ENCODE measurements around the gene CARD9. TPM values are rescaled to one million over a fixed set of nuclear protein-coding genes. Genes with fewer than 3 reads are reported as not detected.
"Not testable (repeated sequence)": the region's sequence is repeated elsewhere in the genome, so short reads cannot be mapped to it uniquely, and the experiment has no call there.

Gene CARD9
- total RNA-seq, 1 donor from 2014 or later, result 4.3 TPM

DNA sequence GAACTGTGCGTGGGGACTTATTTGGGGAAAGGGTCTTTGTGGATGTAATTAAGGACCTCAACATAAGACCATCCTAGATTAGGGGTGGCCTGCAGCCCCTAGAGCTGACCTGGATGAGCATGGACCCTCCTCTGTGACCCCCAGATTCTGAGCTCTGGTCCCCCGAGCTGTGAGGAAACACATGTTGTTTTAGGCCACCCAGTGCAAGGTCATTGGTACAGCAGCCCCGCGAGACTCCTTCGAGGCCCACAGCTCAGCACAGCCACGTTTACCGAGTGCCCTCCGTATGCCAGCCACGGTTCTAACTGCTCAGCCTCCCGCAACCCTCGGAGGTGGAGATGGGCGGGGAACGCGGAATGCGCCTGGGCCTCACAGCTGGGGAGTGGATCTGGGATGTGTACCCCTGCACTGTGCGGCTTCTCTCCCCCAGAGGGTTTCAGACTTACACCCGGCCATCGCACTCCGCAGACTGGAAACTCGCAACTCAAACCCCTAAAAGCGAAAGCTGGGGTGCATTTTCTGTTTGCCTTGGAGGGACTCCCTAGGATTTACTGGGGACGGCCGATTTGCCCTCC lies 50.6 kb downstream of the CARD9 start:
- DNase-seq, result no peak

DNA sequence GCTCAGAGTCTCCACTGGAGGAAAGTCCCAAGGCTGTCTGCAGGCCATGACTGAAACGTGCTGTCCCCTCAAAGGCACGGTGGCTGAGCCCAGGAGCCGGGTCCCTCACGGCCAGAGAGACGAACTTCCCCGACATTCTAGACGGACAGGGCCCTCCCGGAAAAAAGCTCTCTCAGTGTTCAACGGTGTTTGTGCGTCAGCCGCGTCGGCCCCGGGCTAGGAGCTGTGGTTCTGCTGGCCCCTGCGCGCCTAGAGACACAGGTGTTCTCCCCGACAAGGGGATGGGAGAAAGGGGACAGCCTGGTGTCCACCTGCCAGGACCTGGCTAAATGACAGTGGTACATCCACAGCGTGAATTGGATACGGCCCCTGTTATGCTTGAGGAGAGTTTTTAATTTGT lies 51.9 kb downstream of the CARD9 start:
- DNase-seq, result no peak

DNA sequence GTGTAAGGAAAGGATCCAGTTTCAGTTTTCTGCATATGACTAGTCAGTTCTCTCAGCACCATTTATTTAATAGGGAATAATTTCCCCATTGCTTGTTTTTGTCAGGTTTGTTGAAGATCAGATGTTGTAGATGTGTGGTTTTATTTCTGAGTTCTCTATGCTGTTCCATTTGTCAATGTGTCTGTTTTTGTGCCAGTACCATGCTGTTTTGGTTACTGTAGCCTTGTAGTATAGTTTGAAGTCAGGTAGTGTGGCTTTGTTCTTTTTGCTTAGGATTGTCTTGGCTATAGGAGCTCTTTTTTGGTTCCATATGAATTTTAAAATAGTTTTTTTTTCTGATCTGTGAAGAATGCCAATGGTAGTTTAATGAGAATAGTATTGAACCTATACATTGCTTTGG lies 52.5 kb downstream of the CARD9 start:
- not testable (repeated sequence) for DNase-seq

DNA sequence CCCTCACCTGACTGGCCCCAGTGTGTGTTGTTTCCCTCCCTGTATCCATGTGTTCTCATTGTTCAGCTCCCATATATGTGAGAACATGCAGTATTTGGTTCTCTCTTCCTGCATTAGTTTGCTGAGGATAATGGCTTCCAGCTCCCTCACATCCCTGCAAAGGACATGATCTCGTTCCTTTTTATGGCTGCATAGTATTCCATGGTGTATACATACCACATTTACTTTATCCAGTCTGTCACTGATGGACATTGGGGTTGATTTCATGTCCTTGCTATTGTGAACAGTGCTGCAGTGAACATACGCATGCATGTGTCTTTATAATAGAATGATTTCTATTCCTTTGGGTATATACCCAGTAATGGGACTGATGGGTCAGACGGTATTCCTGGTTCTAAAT lies 53.5 kb downstream of the CARD9 start:
- not testable (repeated sequence) for DNase-seq

DNA sequence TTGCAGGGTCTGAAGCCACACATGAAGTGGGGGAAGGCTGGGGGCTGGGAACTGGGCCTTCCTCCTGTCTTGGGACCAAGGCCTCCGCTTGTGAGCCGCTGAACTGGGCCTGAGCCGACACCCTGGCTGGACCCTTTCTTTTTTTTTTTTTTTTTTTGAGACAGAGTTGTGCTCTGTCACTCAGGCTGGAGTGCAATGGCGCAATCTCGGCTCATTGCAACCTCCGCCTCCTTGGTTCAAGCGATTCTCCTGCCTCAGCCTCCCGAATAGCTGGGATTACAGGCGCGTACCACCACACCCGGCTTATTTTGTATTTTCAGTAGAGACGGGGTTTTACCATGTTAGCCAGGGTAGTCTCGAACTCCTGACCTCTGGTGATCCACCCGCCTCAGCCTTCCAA lies 54.2 kb downstream of the CARD9 start:
- not testable (repeated sequence) for DNase-seq

DNA sequence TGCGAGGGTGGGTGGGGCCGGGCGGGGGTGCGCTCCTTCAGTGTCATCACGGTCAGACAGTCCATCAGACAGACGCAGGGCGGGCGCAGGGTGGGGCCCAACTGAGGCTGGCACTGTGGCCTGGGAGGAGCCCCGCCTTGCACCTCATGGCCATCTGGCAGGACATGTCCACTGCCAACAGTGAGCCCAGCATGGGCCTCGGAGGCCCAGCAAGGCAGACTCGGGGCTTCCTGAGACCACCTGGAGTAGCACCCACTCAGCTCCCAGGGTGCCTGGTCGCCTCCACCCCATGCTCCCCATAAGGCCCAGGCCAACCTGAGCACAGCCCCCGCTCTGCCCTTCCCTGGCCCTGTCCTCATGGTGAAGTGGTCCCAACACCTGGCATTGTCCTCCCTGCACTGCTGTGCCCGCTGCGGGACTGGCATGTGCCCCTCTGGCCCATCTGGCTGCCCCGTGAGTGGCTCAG lies 54.7 kb downstream of the CARD9 start:
- DNase-seq, result no peak

DNA sequence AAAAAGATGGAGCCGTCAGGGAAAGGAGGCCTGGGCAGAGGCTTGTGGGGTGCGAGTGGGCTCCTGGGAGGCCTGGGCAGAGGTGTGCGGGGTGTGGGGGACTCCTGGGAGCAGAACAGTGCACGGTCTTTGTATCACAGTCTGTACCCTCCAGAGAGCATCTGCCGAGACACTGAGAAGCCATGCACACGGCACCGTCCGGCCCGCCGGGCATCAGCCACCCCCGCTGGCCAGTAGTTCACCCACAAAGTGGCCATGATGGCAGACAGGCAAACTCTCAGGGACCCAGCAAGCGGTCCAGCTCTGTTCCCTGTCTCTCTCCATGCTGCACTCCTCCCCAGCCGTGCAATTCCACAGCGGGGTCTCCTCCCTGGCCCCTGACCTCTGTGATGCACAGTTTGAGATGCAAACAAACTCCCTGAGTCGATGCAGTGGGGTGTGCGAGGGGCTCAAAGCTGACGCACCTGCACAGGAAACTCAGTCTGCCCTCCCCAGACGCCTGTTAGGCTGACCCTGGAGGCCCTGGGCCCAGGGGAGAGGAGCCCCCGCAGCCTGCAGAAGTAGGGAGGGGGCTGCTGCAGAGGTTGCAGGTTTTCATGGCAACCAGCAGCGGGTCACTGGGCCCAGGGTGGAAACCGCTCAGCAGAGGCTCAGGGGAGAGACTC lies 55.2 kb downstream of the CARD9 start:
- no peak for DNase-seq

DNA sequence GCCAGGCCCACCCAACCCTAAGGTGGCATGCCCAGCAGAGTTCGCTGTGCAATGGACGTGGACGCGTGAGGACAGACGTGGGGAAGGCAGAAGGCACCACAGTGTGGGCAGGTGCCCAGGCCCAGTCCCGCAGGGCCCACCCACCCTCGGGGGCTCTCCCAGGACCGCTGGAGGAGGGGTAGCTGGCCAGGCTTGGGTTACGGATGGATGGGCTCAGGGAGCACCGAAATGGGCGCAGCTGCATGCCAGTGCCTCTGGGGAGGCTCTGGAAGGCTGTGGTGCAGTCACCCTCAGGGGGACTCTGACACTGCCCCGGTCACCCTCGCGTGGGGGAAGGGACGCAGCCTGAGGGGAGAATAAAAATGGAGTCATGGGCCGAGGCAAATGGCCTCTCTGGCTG lies 55.8 kb downstream of the CARD9 start:
- no peak for DNase-seq

DNA sequence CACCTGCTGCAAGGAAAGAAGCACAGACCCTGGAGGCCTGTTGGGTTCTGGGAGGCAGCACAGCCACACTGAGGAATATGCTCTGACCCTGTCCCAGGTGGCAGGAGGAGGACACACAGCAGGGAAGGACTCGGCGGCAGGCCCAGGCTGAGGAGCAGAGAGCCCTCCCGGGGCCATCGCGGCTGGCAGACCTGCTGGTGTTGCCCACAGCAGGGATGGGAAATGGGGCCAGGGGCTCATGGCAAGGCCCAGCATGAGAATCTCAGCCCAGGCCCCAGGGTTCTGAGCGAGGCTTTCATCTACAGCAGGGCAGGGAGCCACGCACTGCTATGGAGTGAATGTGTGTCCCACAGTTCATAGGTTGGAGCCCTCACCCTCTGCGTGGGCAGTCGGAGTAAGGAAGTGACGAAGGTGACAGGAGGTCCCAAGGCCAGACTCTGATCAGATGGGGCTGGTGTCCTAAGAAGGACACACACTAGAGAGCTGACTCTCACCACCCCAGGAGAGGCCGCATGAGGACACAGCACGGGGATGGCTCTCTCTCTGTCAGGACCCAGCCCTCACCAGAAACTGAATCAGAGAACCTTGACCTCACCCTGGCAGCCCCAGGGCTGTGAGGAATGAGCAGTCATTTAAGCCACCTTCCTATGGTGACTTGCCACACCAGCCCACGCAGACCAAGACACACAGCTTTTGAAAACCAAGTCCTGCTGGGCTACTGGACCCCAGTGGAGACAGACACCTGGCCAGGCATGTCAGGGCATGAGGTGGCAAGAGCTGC lies 56.4 kb downstream of the CARD9 start:
- DNase-seq, result no peak

DNA sequence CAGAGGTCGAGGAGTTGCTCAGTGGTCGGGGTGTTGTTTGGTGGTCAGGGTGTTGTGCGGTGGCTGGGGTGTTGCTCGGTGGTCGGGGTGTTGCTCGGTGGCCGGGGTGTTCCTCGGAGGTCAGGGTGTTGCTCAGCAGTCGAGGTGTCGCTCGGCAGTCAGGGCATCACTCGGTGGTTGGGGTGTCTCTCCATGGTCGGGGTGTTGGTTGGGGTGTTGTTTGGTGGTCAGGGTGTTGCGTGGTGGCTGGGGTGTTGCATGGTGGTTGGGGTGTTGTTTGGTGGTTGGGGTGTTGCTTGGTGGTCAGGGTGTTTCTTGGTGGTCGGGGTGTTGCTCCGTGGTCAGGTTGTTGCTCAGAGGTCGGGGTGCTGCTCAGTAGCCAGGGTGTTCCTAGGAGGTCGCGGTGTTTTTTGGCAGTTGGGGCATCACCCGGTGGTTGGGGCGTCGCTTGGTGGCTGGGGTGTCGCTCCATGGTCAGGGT lies 57.2 kb downstream of the CARD9 start:
- no peak for DNase-seq

DNA sequence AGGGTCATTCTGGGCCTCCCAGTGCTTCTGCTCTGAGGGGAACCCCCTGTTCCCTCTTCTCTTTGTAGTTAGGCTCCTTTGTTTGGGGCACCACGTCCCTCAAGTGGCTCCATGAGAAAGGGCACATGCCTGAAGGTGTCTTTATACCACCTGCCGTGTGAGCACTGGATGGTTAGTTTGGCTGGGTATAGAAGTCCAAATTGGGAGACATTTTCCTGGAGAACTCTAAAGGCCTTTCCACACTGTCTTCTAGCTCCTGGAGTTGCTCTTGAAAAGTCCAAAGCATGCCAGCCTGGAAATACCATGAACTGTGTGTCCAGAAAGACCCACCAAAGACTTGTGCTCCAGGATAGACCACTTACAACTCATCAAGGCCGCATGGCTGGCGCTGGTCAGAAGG lies 58.5 kb downstream of the CARD9 start:
- DNase-seq, result no peak

DNA sequence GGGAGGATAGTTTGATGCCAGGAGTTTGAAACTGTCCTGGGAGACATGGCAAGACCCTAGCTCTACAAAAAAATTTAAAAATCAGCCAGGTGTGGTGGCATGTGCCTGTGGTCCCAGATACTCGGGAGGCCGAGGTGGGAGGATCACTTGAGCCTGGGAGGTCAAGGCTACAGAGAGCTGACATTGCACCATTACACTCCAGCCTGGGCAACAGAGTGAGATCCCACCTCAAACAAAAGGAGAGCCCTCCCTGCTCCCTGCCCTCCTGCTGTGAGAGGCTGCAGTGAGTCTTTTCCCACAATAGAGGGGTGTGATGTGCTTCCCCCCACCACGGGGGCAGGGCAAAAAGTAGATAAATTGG lies 59.4 kb downstream of the CARD9 start:
- no peak for DNase-seq

Other genes with a start within 250 kb of the CARD9 start
- gene LHX3, start 168.5 kb downstream of the CARD9 start, total RNA-seq, result not detected
- gene QSOX2, start 127.9 kb downstream of the CARD9 start, total RNA-seq, result 9.0 TPM
- 0.51 TPM for gene CCDC187, start 69.6 kb downstream of the CARD9 start, total RNA-seq
- 27.0 TPM for gene GPSM1, start 46.1 kb downstream of the CARD9 start, total RNA-seq
- gene DNLZ, start 9.9 kb downstream of the CARD9 start, total RNA-seq, result 9.2 TPM
- gene SNAPC4, start 26.5 kb upstream of the CARD9 start, total RNA-seq, result 11.5 TPM
- 22.6 TPM for gene ENTR1, start 36.9 kb upstream of the CARD9 start, total RNA-seq
- 57.1 TPM for gene PMPCA, start 37.0 kb upstream of the CARD9 start, total RNA-seq
- gene INPP5E, start 66.2 kb upstream of the CARD9 start, total RNA-seq, result 8.4 TPM
- gene SEC16A, start 109.4 kb upstream of the CARD9 start, total RNA-seq, result 29.4 TPM
- gene NOTCH1, start 172.4 kb upstream of the CARD9 start, total RNA-seq, result 45.4 TPM